RPMI7951 (cell line): ENCODE results near the gene KCP. TPM values are rescaled to one million over a fixed set of nuclear protein-coding genes. Genes with fewer than 3 reads are reported as not detected.

Experiments used
- DNase-seq: peaks from one replicate; pipeline ENCODE4 v3.0.0-alpha.2; 2012; ENCODE audit warnings: low read depth
- total RNA-seq: library from RNA; depleted of rRNA; stranded (reverse); fragments of >200 nt; shearing (Covaris generic); gene quantifications from 2 replicates; pipeline ENCODE4 v1.2.3, GENCODE V29; 2014; rRNA removed

Gene KCP
- total RNA-seq, 1 experiment from 2014 or later = not detected

- DNase-seq = peak; percentile 82
These were observed 82.4 kb downstream of the KCP start for GRCh38 chr7:128827971-128828711.

- peak; percentile 87 for DNase-seq
These were observed 83.1 kb downstream of the KCP start for GRCh38 chr7:128827248-128827958.

- no peak for DNase-seq
These were observed 83.6 kb downstream of the KCP start for GRCh38 chr7:128826916-128827247.

Other genes with a start within 250 kb of the KCP start
- 0.10 and 0.48 TPM in 2 replicates for gene GARIN1A, start 238.4 kb downstream of the KCP start, total RNA-seq
- gene CALU, start 171.3 kb downstream of the KCP start, total RNA-seq = 513 and 575 TPM in 2 replicates
- not detected in 2 replicates for gene OPN1SW, start 134.9 kb downstream of the KCP start, total RNA-seq
- 2.8 and 3.8 TPM in 2 replicates for gene CCDC136, start 118.7 kb downstream of the KCP start, total RNA-seq
- gene FLNC, start 80.3 kb downstream of the KCP start, total RNA-seq = 6.7 and 11.2 TPM in 2 replicates
- 234 TPM in 2 replicates for gene ATP6V1F, start 47.9 kb downstream of the KCP start, total RNA-seq
- not detected in 2 replicates for gene IRF5, start 27.2 kb upstream of the KCP start, total RNA-seq
- 53.4 and 59.0 TPM in 2 replicates for gene TNPO3, start 144.4 kb upstream of the KCP start, total RNA-seq
- 1.1 and 2.1 TPM in 2 replicates for gene TSPAN33, start 234.0 kb upstream of the KCP start, total RNA-seq